Neural progenitor cell (in vitro differentiated cells): ENCODE results near the gene FRMD5. TPM values are rescaled to one million over a fixed set of nuclear protein-coding genes. Genes with fewer than 3 reads are reported as not detected.

Experiments used
- DNase-seq: peaks from one replicate; pipeline ENCODE4 v3.0.0-alpha.2; 2016; ENCODE audit warnings: low spot score
- H2AFZ ChIP-seq: fragments of 200-600 bp; sonication (generic); replicated peaks from 2 replicates; pipeline ENCODE4 v1.6.1; 2016; ENCODE audit warnings: antibody characterized with exemption
- H3F3A ChIP-seq: fragments of 200-600 bp; sonication (generic); 2 replicates; pipeline ENCODE4 v1.6.1; 2016; ENCODE audit warnings: antibody characterized with exemption, low read depth
- H3K27ac ChIP-seq: fragments of 200-600 bp; sonication (generic); 2 replicates; pipeline ENCODE4 v1.5.1; 2016; ENCODE audit warnings: mild to moderate bottlenecking
- H3K27me3 ChIP-seq: fragments of 200-600 bp; sonication (generic); 2 replicates; pipeline ENCODE4 v1.6.1; 2016; ENCODE audit warnings: mild to moderate bottlenecking, moderate library complexity
- H3K36me3 ChIP-seq: fragments of 200-600 bp; sonication (generic); 2 replicates; pipeline ENCODE4 v1.5.1; 2016
- H3K4me1 ChIP-seq: fragments of 200-600 bp; sonication (generic); 2 replicates; pipeline ENCODE4 v1.6.1; 2016; ENCODE audit warnings: mixed run types
- H3K4me2 ChIP-seq: fragments of 200-600 bp; sonication (generic); 2 replicates; pipeline ENCODE4 v1.6.1; 2016
- H3K4me3 ChIP-seq: fragments of 200-600 bp; sonication (generic); 2 replicates; pipeline ENCODE4 v1.5.1; 2016
- H3K79me2 ChIP-seq: fragments of 200-600 bp; sonication (generic); 2 replicates; pipeline ENCODE4 v1.6.1; 2016; ENCODE audit warnings: low read depth
- H3K9ac ChIP-seq: fragments of 200-600 bp; sonication (generic); 2 replicates; pipeline ENCODE4 v1.6.1; 2016
- H3K9me3 ChIP-seq: fragments of 200-600 bp; sonication (generic); 2 replicates; pipeline ENCODE4 v1.5.1; 2016; ENCODE audit warnings: low read depth
- H4K20me1 ChIP-seq: fragments of 200-600 bp; sonication (generic); 2 replicates; pipeline ENCODE4 v1.6.1; 2016; ENCODE audit warnings: low read depth
- H3K27ac Mint-ChIP-seq: 3 replicates; pipeline ENCODE4 v1.8.0; 2021; ENCODE audit warnings: mixed read lengths
- H3K27me3 Mint-ChIP-seq: 2 replicates; pipeline ENCODE4 v1.8.0; 2022; ENCODE audit warnings: low read depth, mild to moderate bottlenecking, inconsistent platforms, moderate library complexity, mixed read lengths; ENCODE audit not compliant: insufficient read depth
- H3K36me3 Mint-ChIP-seq: 3 replicates; pipeline ENCODE4 v1.8.0; 2021; ENCODE audit warnings: mixed read lengths
- H3K4me1 Mint-ChIP-seq: 3 replicates; pipeline ENCODE4 v1.8.0; 2021; ENCODE audit warnings: mixed read lengths
- H3K4me3 Mint-ChIP-seq: 3 replicates; pipeline ENCODE4 v1.8.0; 2021; ENCODE audit warnings: mild to moderate bottlenecking, moderate library complexity, mixed read lengths
- H3K9me3 Mint-ChIP-seq: 3 replicates; pipeline ENCODE4 v1.8.0; 2020; ENCODE audit warnings: mixed read lengths
- CTCF ChIP-seq: fragments of 200-600 bp; sonication (generic); IDR thresholded peaks from 2 replicates; pipeline ENCODE4 v1.5.1; 2017; ENCODE audit warnings: antibody characterized with exemption, mild to moderate bottlenecking
- EZH2 ChIP-seq: fragments of 200-600 bp; sonication (generic); IDR thresholded peaks from 2 replicates; pipeline ENCODE4 v1.6.1; 2017; ENCODE audit warnings: antibody characterized with exemption, mild to moderate bottlenecking, moderate library complexity
- EZH2phosphoT487 ChIP-seq: fragments of 200-600 bp; sonication (generic); IDR thresholded peaks from 2 replicates; pipeline ENCODE4 v1.6.1; 2017; ENCODE audit warnings: antibody characterized with exemption
- total RNA-seq: library from RNA; depleted of rRNA; stranded (reverse); fragments of >200 nt; gene quantifications from 2 replicates; pipeline ENCODE4 v1.2.3, GENCODE V29; 2015; ENCODE audit warnings: low replicate concordance

Gene FRMD5
- total RNA-seq, 1 donor from 2014 or later = 10.1 TPM

DNA sequence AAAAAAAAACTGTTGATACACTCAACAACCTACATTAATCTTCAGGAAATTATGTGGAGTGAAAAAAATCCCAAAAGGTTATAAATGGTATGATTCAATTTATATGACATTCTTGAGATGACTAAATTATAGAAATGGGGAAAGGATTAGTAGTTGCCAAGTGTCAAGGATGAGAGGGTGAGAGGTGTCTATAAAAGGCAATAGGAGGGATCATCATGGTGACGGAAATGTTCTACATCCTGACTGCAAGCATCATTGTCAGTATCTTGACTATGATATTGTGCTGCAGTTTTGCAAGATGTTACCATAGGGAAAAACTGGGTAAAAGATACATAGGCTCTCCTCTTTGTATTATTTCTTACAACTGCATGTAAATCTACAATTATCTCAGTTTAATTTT, 125.6 kb downstream of the FRMD5 start:
- Mint-ChIP-seq H3K4me1 (no peaks in the 10 kb centered on the region), H3K36me3 (no peaks in the 10 kb centered on the region)
- H3K4me3 ChIP-seq = no peak overlapping the region

GRCh38 chr15:44068347-44068746, 126.7 kb downstream of the FRMD5 start:
- Histone ChIP-seq H3K4me2 (no peak overlapping the region), H3K9ac (no peak overlapping the region), H3K79me2 (no peaks in the 10 kb centered on the region), H3K4me1 (no peaks in the 10 kb centered on the region), H3F3A (no peaks in the 10 kb centered on the region), H3K9me3 (no peaks in the 10 kb centered on the region), H3K27me3 (no peaks in the 10 kb centered on the region), H3K36me3 (no peaks in the 10 kb centered on the region), H3K4me3 (no peak overlapping the region), H4K20me1 (no peaks in the 10 kb centered on the region), H2AFZ (no peak overlapping the region), H3K27ac (no peak overlapping the region)
- no peak for DNase-seq
- H3K4me1 Mint-ChIP-seq = no peaks in the 10 kb centered on the region
- H3K9me3 Mint-ChIP-seq = no peaks in the 10 kb centered on the region
- no peaks in the 10 kb centered on the region for H3K36me3 Mint-ChIP-seq
- TF ChIP-seq EZH2 = no peak
- no peak for TF ChIP-seq EZH2phosphoT487
- no peak for TF ChIP-seq CTCF
- no peaks in the 10 kb centered on the region for H3K27me3 Mint-ChIP-seq
- H3K4me3 Mint-ChIP-seq = no peak overlapping the region
- no peak overlapping the region for H3K27ac Mint-ChIP-seq

More for the DNA sequence above, 125.6 kb downstream of the FRMD5 start:
- Histone ChIP-seq H3K4me1 (no peaks in the 10 kb centered on the region), H3K9ac (no peak overlapping the region), H2AFZ (no peak overlapping the region), H3K36me3 (no peaks in the 10 kb centered on the region), H3K27me3 (no peaks in the 10 kb centered on the region), H4K20me1 (no peaks in the 10 kb centered on the region), H3K9me3 (no peaks in the 10 kb centered on the region), H3K27ac (no peak overlapping the region), H3K4me2 (no peak overlapping the region), H3K79me2 (no peaks in the 10 kb centered on the region), H3F3A (no peaks in the 10 kb centered on the region)
- no peak for DNase-seq
- no peak overlapping the region for H3K27ac Mint-ChIP-seq
- no peak overlapping the region for H3K4me3 Mint-ChIP-seq
- TF ChIP-seq CTCF (no peak), EZH2phosphoT487 (no peak), EZH2 (no peak)
- no peaks in the 10 kb centered on the region for H3K27me3 Mint-ChIP-seq
- no peaks in the 10 kb centered on the region for H3K9me3 Mint-ChIP-seq

DNA sequence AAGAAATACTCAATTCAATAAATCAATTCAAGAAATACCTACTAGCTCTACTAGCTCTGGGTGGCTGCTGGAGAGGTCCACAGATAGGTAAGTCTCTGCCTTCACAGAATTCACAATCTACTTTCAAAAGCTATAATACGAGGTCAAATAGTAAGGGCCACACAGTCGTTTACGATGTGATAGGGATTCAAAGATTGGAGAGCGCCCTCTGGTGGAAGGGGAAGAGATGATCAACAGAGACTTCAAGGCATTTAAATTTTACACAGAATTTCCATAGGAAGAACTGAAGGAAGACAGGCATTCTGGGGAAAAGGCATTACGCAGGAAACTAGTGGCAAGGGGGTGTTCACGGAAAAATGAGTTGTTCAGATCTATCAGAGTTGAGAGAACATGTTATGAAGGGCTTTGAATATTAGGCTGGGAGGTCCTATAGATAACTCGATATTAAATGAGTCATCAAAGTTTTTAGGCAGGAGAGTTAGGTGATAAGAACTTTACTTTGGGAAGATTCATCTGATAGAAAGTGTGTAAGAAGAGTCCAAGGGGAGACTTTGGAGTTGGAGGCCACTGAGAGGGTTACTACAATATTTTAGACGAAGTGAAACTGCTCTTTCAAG, 128.8 kb downstream of the FRMD5 start:
- H3K4me2 ChIP-seq = no peak overlapping the region
- no peaks in the 10 kb centered on the region for H4K20me1 ChIP-seq
- H3F3A ChIP-seq = no peaks in the 10 kb centered on the region
- H3K36me3 Mint-ChIP-seq = no peaks in the 10 kb centered on the region
- no peak overlapping the region for H3K4me3 Mint-ChIP-seq
- no peaks in the 10 kb centered on the region for H3K27me3 ChIP-seq
- no peak overlapping the region for H3K4me3 ChIP-seq
- no peak overlapping the region for H3K9ac ChIP-seq
- no peaks in the 10 kb centered on the region for H3K4me1 Mint-ChIP-seq
- no peak overlapping the region for H2AFZ ChIP-seq
- H3K36me3 ChIP-seq = no peaks in the 10 kb centered on the region
- no peaks in the 10 kb centered on the region for H3K79me2 ChIP-seq
- H3K9me3 ChIP-seq = no peaks in the 10 kb centered on the region
- no peaks in the 10 kb centered on the region for H3K4me1 ChIP-seq
- H3K9me3 Mint-ChIP-seq = no peaks in the 10 kb centered on the region
- H3K27me3 Mint-ChIP-seq = no peaks in the 10 kb centered on the region
- no peak overlapping the region for H3K27ac Mint-ChIP-seq
- TF ChIP-seq EZH2 (no peak), CTCF (peak; percentile 94)
- H3K27ac ChIP-seq = no peak overlapping the region
- peak; percentile 88 for DNase-seq
